ENCODE results near the gene SCAP.

Gene SCAP

GRCh38 chr3:47431225-47431624, 44.5 kb downstream of the SCAP start:
- DNase-seq (ENCODE audit: low spot score) = no peak

- DNase-seq (ENCODE audit: low spot score) = no peak
Observed at GRCh38 chr3:47430606-47431005, 45.1 kb downstream of the SCAP start.

- no peak for DNase-seq (ENCODE audit: low spot score)
Observed at GRCh38 chr3:47429476-47430270, 46.1 kb downstream of the SCAP start.

DNA sequence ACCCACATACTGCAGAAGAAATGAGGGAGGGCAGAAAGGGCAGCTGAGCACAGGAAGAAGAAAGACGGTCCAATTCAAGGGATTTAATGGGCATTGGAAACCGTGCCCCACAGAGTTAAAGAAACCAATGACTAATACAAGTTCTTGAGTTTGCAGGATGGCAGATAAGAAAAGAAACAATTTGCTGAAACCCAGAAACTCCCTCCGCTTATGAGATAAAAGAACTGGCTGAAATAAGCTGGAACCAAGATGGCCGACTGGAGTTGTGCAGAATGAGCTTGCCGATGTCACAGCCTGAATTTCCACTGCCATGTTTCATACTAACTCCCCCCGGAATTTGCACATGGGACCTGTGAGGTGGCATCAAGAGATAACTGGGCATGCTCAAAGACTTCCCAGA, 47.1 kb downstream of the SCAP start:
- DNase-seq (ENCODE audit: low spot score) = no peak

DNA sequence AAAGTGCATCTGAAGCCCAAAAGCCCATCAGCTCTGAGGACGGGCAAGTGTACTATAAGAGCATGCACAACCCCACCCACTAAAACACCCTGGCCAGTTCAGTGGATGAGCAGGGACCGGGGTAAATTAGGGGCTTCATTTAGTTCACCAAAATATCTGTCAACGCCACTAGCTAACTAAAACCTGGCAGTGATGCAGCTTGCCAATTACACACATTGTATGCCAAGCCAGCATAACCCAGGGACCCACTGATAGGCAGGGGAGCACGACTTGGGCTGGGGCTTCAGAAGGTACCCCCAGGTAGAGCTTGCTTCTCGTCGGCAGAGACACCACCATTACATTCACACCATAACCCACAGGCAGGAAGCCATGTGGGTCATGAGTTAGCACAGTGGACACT, 47.9 kb downstream of the SCAP start:
- DNase-seq (ENCODE audit: low spot score) = no peak

DNA sequence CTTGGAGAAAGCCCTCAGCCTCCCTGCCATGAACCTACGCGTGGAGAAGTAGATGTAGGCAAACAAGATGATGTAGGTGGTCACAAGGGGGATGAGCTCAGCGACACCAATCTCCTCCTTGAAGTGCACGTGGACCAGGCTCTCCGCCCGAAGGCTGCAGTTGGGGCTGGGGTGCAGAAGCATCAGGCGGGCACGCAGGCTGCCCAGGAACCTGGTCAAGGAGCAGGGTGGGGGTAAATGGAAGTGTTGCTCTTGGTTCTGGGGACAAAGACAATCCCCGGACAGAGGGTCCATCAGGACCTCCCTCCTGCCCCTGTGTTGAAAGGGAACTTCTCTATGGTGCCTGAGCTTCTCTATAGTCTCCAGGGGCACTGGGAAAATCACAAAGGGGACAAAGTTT, 49.8 kb downstream of the SCAP start:
- DNase-seq (ENCODE audit: low spot score) = no peak

DNA sequence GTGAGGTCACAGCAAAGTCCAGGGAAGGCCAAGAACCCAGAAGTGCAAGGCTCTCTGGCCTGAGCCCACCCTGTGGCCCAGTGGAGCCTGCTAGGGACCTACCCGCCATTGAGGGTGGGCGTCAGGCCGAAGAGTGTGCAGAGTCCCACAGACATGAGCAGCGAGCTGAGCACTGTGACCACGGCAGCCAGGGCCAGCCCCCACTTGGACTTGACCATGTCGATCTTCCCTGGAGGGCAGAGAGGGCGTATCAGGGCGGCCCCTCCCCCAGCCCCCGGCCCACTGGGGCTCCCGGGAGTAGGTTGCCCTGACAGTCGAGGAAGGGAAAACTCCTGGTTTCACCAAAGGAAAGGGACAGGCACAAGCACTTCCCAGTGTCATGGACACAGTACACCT, 50.4 kb downstream of the SCAP start:
- no peak for DNase-seq (ENCODE audit: low spot score)

DNA sequence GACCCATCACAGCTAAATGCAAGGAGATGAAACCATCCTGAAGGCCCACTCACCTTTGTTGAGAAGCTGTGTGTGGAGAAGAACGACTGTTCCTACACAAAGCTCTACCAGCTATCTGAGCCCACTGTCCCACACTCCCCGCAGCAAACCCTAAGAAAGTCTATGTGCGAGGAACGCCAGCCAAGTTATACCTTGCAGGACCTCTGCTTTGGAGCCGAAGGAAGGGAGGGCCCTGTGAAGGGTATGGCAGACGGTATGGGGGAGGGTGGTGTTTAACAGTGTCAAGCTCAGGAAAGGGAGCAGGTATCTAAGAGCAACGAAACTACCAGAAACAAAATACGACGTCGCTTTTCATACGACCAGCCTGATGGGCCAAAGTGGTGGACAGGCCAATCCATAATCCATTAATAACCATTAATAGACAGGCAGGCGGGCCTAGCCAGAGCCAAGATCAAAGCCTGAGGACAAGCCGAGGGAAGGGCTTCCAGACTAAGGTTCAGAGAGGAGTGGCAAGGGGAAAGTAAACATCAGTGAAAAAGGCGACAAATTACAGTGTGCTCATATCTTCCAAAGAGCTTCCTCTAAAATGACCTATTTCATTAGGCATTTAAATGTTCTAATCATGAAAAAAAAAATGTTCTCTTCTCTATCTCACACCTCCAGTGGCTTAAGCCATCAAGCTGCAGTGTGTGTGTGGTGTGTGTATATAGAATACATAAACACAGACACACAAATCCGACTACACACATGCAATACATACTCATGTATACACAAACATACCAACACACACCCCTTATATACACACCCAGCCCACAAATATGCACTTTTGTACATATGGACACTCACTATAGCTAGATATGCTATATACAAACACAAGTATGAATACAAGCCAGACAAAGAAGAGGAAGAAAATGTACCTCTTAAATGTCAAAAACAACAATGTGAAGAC, 51.0 kb downstream of the SCAP start:
- no peak for DNase-seq (ENCODE audit: low spot score)

DNA sequence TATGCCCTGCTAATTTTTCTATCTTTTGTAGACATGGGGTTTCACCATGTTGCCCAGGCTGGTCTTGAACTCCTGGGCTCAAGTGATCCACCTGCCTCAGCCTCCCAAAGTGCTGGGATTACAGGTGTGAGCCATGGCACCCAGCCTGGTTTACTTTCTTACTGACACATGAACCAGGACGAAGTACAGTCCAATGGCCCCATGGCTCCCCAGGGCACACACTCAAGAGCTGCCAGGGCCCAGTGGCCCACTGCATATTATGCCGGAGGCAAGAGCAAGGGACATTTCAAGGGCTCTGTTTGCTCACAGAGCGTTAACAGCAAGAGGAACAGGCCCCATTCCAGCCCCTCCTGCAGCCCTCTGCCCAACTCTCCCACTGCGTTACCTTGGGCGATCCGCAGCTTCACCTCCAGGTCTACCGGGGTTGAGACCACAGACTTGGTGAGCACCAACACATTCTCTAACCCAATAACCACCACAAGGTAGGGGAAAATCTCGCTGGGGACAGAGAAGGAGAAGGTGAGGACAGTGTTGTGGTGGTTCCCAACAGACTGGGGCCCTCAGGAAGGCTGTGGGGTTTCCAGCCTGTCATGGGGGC, 52.1 kb downstream of the SCAP start:
- DNase-seq (ENCODE audit: low spot score) = no peak

- no peak for DNase-seq (ENCODE audit: low spot score)
Observed at GRCh38 chr3:47422743-47423142, 53.0 kb downstream of the SCAP start.

- peak; percentile 44 for DNase-seq (ENCODE audit: low spot score)
Observed at GRCh38 chr3:47421741-47422649, 53.7 kb downstream of the SCAP start.

- DNase-seq (ENCODE audit: low spot score) = peak; percentile 92
Observed at GRCh38 chr3:47420511-47421484, 54.9 kb downstream of the SCAP start.

GRCh38 chr3:47420044-47420430, 55.7 kb downstream of the SCAP start:
- DNase-seq (ENCODE audit: low spot score) = no peak

GRCh38 chr3:47419083-47420043, 56.4 kb downstream of the SCAP start:
- no peak for DNase-seq (ENCODE audit: low spot score)

- peak; percentile 33 for DNase-seq (ENCODE audit: low spot score)
Observed at GRCh38 chr3:47418167-47419082, 57.3 kb downstream of the SCAP start.

GRCh38 chr3:47416041-47416440, 59.7 kb downstream of the SCAP start:
- peak; percentile 13 for DNase-seq (ENCODE audit: low spot score)

GRCh38 chr3:47414666-47415587, 60.8 kb downstream of the SCAP start:
- no peak for DNase-seq (ENCODE audit: low spot score)

Data from AG08396 (cell line).